MM.1S (cell line): Measurements from ENCODE around the gene WDR45B.

Experiments
- EZH2 ChIP-seq: fragments of 300-600 bp; sonication (generic); optimal IDR thresholded peaks from 2 replicates; pipeline ENCODE3; 2017; ENCODE audit warnings: low read depth, mild to moderate bottlenecking, antibody characterized with exemption, low read length, mixed read lengths
- EZH2phosphoT487 ChIP-seq: fragments of 300-600 bp; sonication (generic); IDR thresholded peaks from 2 replicates; pipeline ENCODE4 v1.6.1; 2018; ENCODE audit warnings: antibody characterized with exemption, low read length
- TF ChIP-seq, protein P1 (sequence below): fragments of 300-600 bp; sonication (generic); IDR thresholded peaks from 2 replicates; pipeline ENCODE4 v1.5.1; 2016; ENCODE audit warnings: antibody characterized with exemption, low read length, mixed read lengths

DNA sequence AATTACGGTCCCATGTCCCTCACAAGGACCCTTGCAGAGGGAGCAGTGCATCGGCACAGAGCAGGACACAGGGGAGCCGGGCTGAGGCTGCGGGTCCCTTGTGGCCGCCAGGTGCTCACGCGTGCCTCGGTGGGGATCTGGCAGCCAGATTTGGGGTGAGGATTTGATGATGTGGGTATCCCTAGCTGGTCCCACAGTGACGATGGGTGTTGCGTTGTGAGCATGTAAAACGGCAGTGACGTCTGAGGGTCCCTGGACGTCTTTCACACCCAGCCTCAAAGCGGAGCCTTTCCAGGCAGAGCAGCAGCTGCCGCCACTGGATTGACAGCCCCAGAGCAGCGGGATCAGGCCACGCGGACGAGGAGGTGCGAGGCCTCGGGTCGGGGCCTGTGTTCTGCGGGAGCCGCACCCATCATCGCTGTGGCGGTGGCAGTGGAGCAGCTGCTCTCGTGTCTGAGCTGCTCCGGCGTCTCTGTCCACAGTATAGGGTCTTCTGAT is 54.6 kb downstream of the WDR45B start:
- TF ChIP-seq, protein P1, sequence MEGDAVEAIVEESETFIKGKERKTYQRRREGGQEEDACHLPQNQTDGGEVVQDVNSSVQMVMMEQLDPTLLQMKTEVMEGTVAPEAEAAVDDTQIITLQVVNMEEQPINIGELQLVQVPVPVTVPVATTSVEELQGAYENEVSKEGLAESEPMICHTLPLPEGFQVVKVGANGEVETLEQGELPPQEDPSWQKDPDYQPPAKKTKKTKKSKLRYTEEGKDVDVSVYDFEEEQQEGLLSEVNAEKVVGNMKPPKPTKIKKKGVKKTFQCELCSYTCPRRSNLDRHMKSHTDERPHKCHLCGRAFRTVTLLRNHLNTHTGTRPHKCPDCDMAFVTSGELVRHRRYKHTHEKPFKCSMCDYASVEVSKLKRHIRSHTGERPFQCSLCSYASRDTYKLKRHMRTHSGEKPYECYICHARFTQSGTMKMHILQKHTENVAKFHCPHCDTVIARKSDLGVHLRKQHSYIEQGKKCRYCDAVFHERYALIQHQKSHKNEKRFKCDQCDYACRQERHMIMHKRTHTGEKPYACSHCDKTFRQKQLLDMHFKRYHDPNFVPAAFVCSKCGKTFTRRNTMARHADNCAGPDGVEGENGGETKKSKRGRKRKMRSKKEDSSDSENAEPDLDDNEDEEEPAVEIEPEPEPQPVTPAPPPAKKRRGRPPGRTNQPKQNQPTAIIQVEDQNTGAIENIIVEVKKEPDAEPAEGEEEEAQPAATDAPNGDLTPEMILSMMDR = no peak
- no peak for TF ChIP-seq EZH2phosphoT487
- TF ChIP-seq EZH2 = no peak
